Measurements from ENCODE around the gene C9orf72.
A peak's percentile ranks its signal among the peaks of the same experiment; 100 is the strongest.

C9orf72 gene

GRCh38 chr9:27537756-27538155, 35.5 kb downstream of the C9orf72 start:
- no peak for DNase-seq

GRCh38 chr9:27537027-27537435, 36.2 kb downstream of the C9orf72 start:
- no peak for DNase-seq

- DNase-seq: no peak
Observed at GRCh38 chr9:27536168-27536567, 37.1 kb downstream of the C9orf72 start.

DNA sequence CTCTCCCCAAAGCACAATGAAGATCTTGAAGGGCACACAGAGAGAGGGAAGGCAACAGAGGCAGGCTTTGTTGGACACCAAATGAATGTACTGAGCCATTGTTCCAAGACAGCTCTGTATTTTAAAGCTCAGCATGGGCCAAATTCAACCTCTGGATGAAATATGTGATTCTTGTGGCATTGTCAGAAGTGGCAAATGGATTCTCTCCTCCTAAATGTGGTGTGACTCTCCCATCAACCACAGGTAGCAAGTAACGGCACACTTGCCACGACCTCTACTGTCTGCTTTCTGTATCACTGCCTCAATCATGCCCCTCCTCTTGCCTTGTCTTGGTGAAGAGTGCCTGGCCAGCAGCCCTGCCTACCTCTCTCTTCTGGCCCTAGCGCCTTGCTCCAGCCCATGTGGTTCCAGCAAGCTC, 37.6 kb downstream of the C9orf72 start:
- DNase-seq: peak; percentile 21

GRCh38 chr9:27534658-27535209, 38.5 kb downstream of the C9orf72 start:
- no peak for DNase-seq

DNA sequence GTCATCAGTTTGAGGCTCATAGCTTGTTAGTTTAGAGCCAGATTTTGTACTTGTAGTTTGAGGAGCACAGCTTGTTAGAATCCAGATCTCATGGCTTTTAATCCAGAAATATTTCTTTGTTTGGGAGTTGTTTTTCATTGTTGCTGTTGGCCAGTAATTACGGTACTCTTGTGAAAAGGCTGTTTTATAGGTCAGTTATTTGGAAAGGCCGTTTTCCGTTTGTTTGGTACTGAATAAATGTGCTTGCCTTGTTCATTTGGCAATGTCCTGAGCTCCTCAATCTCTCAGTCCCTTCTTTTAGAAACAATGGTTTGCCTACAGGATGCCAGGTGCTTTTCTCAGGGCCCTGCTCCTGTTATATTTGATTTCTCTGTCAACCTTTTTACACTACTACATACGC, 39.1 kb downstream of the C9orf72 start:
- DNase-seq: peak; percentile 28

GRCh38 chr9:27533311-27533710, 40.0 kb downstream of the C9orf72 start:
- DNase-seq: no peak

GRCh38 chr9:27532046-27532445, 41.2 kb downstream of the C9orf72 start:
- DNase-seq: no peak

- DNase-seq: no peak
Observed at GRCh38 chr9:27530915-27531755, 42.1 kb downstream of the C9orf72 start.

DNA sequence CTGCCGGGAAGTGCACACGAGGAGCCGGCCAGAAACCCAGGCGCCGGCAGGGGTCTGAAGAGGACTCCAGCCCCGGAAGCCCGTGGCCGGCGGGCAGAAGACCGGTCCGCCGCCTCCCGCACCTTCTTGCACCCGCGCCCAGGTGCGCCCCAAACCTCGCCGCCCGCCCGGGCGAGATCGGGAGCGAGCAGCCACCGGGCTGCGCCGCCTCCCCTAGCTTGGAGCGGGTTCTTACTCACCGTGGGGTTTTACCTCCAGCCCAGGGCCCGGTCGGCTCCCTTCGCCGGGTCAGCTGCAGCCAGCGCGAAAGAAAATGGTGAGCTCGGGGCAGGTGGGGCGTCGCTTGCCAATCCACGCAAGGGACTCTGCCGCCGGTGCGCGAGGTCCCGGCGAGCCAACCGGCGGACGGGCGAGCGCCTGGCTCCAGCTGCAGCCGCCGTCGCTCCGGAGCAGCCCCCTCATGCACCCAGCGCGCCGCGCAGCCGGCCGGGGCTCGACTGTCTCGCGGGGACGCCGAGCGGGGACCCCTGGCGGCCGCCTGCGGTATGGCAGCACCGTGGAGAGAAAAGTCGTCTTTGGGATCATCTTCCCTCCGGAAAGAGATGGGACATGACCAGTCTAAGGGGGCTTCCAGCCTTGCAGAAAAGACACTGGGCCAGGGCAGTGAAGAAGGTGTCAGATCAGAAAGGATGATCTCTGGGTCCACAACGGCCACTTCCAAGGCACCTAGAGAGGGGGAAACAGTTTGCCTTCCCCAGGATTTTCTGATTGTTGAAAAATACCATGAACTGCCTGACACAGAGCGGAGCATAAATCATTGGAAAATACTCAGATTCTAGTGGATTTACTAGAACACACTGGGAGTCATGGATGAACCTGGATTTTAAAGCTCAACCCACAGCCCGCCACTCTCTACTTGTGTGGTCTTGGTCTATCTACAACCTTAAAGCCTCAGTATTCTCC, 43.7 kb downstream of the C9orf72 start, which contains the start of gene MOB3B:
Gene MOB3B, minus strand, starts transcription at position 499 of the 963 bp plus-strand sequence. CDS start 74,264 bp downstream, outside the sequence.
- peak; percentile 89 for DNase-seq

GRCh38 chr9:27528886-27529315, 44.4 kb downstream of the C9orf72 start:
- peak; percentile 64 for DNase-seq

GRCh38 chr9:27528076-27528885, 45.0 kb downstream of the C9orf72 start:
- DNase-seq: peak; percentile 73

GRCh38 chr9:27527702-27528075, 45.6 kb downstream of the C9orf72 start:
- no peak for DNase-seq

DNA sequence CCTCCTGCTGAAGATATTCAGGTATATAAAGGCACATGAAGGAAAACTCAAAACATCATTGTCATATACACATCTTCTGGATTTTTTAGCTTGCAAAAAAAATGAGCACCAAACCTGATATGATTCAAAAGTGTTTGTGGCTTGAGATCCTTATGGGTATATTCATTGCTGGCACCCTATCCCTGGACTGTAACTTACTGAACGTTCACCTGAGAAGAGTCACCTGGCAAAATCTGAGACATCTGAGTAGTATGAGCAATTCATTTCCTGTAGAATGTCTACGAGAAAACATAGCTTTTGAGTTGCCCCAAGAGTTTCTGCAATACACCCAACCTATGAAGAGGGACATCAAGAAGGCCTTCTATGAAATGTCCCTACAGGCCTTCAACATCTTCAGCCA, 49.0 kb downstream of the C9orf72 start, which contains the start of gene IFNK:
Gene IFNK, plus strand, starts transcription at position 55 of the 400 bp plus-strand sequence. Its CDS starts 47 bp downstream, at position 102.
- DNase-seq: no peak

DNA sequence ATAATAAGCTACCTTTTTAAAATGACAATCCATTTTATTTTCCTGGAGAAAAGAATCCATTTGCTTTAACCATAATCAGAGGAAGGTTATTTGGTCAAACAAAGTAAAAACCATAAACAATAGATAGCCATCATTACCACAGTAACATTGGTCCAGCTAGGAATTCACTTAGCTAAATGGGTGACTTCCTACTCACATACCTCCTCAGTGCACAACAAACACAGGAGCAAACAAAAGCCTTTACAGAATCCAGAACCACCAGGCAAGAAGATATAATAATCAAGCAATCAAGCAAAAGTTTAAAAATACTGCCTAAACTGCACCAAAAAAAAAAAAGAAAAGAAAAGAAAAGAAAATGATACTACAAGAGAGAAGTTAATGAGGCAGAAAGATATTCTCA, 50.1 kb downstream of the C9orf72 start:
- DNase-seq: no peak

DNA sequence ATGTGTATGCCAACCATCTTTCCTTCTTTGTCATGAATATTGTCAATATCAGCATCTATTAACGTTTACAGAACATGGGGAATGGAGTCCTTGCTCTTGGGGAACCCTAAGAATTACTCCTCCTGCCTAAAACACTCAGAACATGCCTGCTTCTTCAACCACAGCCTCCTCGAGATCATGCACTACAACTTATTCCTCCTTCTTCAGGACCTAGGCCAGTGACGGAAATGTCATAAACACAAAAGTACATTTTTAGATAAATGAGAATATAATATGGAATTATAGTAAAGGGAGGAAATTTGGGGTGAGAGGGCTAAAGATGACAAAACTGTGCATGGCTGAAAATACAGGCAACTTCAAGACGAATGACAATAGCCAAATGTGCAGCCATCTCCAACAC, 52.3 kb downstream of the C9orf72 start:
- no peak for DNase-seq

GRCh38 chr9:27519466-27520465, 53.5 kb downstream of the C9orf72 start:
- no peak for DNase-seq

DNA sequence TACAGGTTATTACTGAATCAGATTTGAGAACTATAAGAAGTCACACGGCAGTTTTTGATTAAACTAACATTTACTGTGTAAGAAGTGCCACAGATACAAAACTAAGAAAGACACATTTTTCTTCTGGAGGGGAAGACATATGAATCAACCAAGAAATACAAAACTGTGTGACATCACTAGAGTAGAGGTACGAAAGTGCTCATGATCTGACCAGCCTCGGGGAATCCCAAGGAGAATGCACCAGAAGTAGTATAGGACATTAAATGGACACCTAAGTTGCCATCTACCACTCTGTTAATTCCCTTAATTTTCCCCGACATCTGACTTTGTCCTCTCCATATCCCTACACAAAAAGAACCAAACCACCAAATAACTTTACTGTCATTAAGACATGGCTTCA, 54.5 kb downstream of the C9orf72 start:
- no peak for DNase-seq

- no peak for DNase-seq
Observed at GRCh38 chr9:27518006-27518405, 55.3 kb downstream of the C9orf72 start.

- DNase-seq: no peak
Observed at GRCh38 chr9:27514551-27514950, 58.7 kb downstream of the C9orf72 start.

- no peak for DNase-seq
Observed at GRCh38 chr9:27511771-27512170, 61.5 kb downstream of the C9orf72 start.

All from NCI-H69 (cell line).